Neural cell (in vitro differentiated cells): Measurements from ENCODE around the gene AOAH. TPM values are rescaled to one million over a fixed set of nuclear protein-coding genes. Genes with fewer than 3 reads are reported as not detected.

Source experiments
- H2AFZ ChIP-seq: fragments of 200-600, 300-800 bp; sonication (generic), shearing (Covaris generic); 2 replicates; pipeline ENCODE4 v1.6.0; 2014; ENCODE audit warnings: low read depth, mild to moderate bottlenecking, antibody characterized with exemption, low read length, moderate library complexity
- H3F3A ChIP-seq: fragments of 200-600 bp; shearing (Covaris generic); 2 replicates; pipeline ENCODE4 v1.6.1; 2016; ENCODE audit warnings: mild to moderate bottlenecking, moderate library complexity, mixed read lengths, antibody characterized with exemption, low read length; ENCODE audit not compliant: insufficient read depth, poor library complexity, severe bottlenecking
- H3K27ac ChIP-seq: fragments of 200-600, 300-800 bp; sonication (generic), shearing (Covaris generic); 2 replicates; pipeline ENCODE4 v1.5.1; 2014; ENCODE audit warnings: mild to moderate bottlenecking, low read length, moderate library complexity
- H3K27me3 ChIP-seq: fragments of 300-800, 200-600 bp; sonication (generic), shearing (Covaris generic); 2 replicates; pipeline ENCODE4 v1.6.0; 2014; ENCODE audit warnings: mild to moderate bottlenecking, low read depth, low read length, moderate library complexity; ENCODE audit not compliant: insufficient read depth
- H3K36me3 ChIP-seq: fragments of 300-800, 200-600 bp; sonication (generic), shearing (Covaris generic); 2 replicates; pipeline ENCODE4 v1.5.1; 2014; ENCODE audit warnings: mild to moderate bottlenecking, antibody characterized with exemption, low read length, moderate library complexity; ENCODE audit not compliant: insufficient read depth
- H3K4me2 ChIP-seq: fragments of 300-800, 200-600 bp; sonication (generic), shearing (Covaris generic); 2 replicates; pipeline ENCODE4 v1.6.0; 2014; ENCODE audit warnings: mild to moderate bottlenecking, low read length
- H3K4me3 ChIP-seq: fragments of 300-800, 200-600 bp; sonication (generic), shearing (Covaris generic); 2 replicates; pipeline ENCODE4 v1.5.1; 2014; ENCODE audit warnings: mild to moderate bottlenecking, low read length, moderate library complexity
- H3K79me2 ChIP-seq: fragments of 200-600 bp; shearing (Covaris generic); replicated peaks from 2 replicates; pipeline ENCODE4 v1.6.0; 2014; ENCODE audit warnings: mild to moderate bottlenecking, low read length, moderate library complexity; ENCODE audit not compliant: insufficient read depth
- H3K9ac ChIP-seq: fragments of 300-800, 200-600 bp; sonication (generic), shearing (Covaris generic); 2 replicates; pipeline ENCODE4 v1.6.1; 2016; ENCODE audit warnings: mild to moderate bottlenecking, low read length, mixed read lengths
- H3K9me2 ChIP-seq: fragments of 200-600 bp; shearing (Covaris generic); 2 replicates; pipeline ENCODE4 v1.6.1; 2016; ENCODE audit warnings: mild to moderate bottlenecking, low read length, mixed read lengths; ENCODE audit not compliant: insufficient read depth
- H3K9me3 ChIP-seq: fragments of 200-600, 300-800 bp; sonication (generic), shearing (Covaris generic); 2 replicates; pipeline ENCODE4 v1.6.1; 2016; ENCODE audit warnings: mild to moderate bottlenecking, mixed run types, low read length, moderate library complexity, mixed read lengths
- H4K20me1 ChIP-seq: fragments of 200-600 bp; shearing (Covaris generic); 2 replicates; pipeline ENCODE4 v1.6.1; 2016; ENCODE audit warnings: mild to moderate bottlenecking, mixed run types; ENCODE audit not compliant: insufficient read depth
- EP300 ChIP-seq: fragments of 450-650 bp; conservative IDR thresholded peaks from 2 replicates; pipeline ENCODE4 v1.6.1; 2014; ENCODE audit warnings: antibody characterized with exemption, mild to moderate bottlenecking, moderate library complexity; ENCODE audit not compliant: poor library complexity, severe bottlenecking
- EZH2 ChIP-seq: fragments of 200-600, 300-800 bp; shearing (Covaris generic), sonication (generic); IDR thresholded peaks from 2 replicates; pipeline ENCODE4 v1.6.1; 2014; ENCODE audit warnings: antibody characterized with exemption, low read length, borderline replicate concordance, mild to moderate bottlenecking; ENCODE audit not compliant: insufficient read depth, poor library complexity, severe bottlenecking
- MXI1 ChIP-seq: fragments of 450-650 bp; conservative IDR thresholded peaks from 2 replicates; pipeline ENCODE4 v1.6.1; 2014; ENCODE audit warnings: antibody characterized with exemption, mild to moderate bottlenecking; ENCODE audit not compliant: poor library complexity, severe bottlenecking
- POLR2AphosphoS5 ChIP-seq: IDR thresholded peaks from 2 replicates; pipeline ENCODE4 v1.6.1; 2012
- RAD21 ChIP-seq: fragments of 450-650 bp; conservative IDR thresholded peaks from 2 replicates; pipeline ENCODE4 v1.6.1; 2014; ENCODE audit warnings: antibody characterized with exemption, mild to moderate bottlenecking, moderate library complexity
- REST ChIP-seq: IDR thresholded peaks from 2 replicates; pipeline ENCODE4 v1.6.1; 2012; ENCODE audit warnings: borderline replicate concordance
- SMC3 ChIP-seq: fragments of 450-650 bp; conservative IDR thresholded peaks from 2 replicates; pipeline ENCODE4 v1.6.1; 2014; ENCODE audit warnings: antibody characterized with exemption, mild to moderate bottlenecking, moderate library complexity; ENCODE audit not compliant: poor library complexity
- TAF1 ChIP-seq: IDR thresholded peaks from 2 replicates; pipeline ENCODE4 v1.6.1; 2012; ENCODE audit warnings: low read depth
- polyA plus RNA-seq: library from polyadenylated mRNA; depleted of rRNA; stranded (reverse); fragments of >200 nt; gene quantifications from 2 replicates; pipeline ENCODE4 v1.2.3, GENCODE V29; 2014
- TF ChIP-seq, protein P1 (sequence below): fragments of 450-650 bp; IDR thresholded peaks from 2 replicates; pipeline ENCODE4 v1.5.1; 2014; ENCODE audit warnings: antibody characterized with exemption, mild to moderate bottlenecking, moderate library complexity; ENCODE audit not compliant: poor library complexity, severe bottlenecking

Gene AOAH
- polyA plus RNA-seq, 1 donor from 2014 or later = 4.3 TPM

DNA sequence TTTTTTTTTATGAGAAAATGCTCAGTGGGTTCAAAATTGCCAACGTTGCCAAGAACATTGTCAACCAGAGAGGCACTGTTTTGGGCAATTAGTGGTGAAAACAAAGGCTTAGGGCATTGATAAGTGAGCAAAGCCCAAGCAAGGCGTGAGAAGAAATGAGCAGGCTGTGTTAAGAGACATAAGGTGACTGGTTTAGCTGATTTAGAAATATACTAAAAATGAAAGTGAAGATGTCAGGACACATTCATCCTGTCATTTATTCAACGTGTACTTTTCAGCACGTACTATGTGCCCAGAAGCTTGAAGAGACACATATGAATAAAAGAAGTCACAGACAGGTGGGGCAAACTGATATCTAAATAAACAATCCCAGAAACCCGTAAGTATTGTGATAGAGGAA, 31.8 kb downstream of the AOAH start:
- Histone ChIP-seq H3F3A (no peaks in the 10 kb centered on the region), H3K27ac (no peak overlapping the region), H3K36me3 (no peaks in the 10 kb centered on the region), H3K4me2 (no peak overlapping the region), H2AFZ (no peak overlapping the region), H3K27me3 (no peaks in the 10 kb centered on the region), H3K9me3 (no peaks in the 10 kb centered on the region), H4K20me1 (no peaks in the 10 kb centered on the region), H3K79me2 (no peaks in the 10 kb centered on the region), H3K9me2 (no peaks in the 10 kb centered on the region), H3K9ac (no peak overlapping the region), H3K4me3 (no peak overlapping the region)
- TF ChIP-seq EP300 (no peak), EZH2 (no peak), REST (no peak), RAD21 (no peak), TAF1 (no peak), POLR2AphosphoS5 (no peak), MXI1 (no peak), SMC3 (no peak)
- TF ChIP-seq, protein P1, sequence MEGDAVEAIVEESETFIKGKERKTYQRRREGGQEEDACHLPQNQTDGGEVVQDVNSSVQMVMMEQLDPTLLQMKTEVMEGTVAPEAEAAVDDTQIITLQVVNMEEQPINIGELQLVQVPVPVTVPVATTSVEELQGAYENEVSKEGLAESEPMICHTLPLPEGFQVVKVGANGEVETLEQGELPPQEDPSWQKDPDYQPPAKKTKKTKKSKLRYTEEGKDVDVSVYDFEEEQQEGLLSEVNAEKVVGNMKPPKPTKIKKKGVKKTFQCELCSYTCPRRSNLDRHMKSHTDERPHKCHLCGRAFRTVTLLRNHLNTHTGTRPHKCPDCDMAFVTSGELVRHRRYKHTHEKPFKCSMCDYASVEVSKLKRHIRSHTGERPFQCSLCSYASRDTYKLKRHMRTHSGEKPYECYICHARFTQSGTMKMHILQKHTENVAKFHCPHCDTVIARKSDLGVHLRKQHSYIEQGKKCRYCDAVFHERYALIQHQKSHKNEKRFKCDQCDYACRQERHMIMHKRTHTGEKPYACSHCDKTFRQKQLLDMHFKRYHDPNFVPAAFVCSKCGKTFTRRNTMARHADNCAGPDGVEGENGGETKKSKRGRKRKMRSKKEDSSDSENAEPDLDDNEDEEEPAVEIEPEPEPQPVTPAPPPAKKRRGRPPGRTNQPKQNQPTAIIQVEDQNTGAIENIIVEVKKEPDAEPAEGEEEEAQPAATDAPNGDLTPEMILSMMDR = no peak

- no peak overlapping the region for H3K4me3 ChIP-seq
- H3K27ac ChIP-seq = no peak overlapping the region
- H3K27me3 ChIP-seq = no peaks in the 10 kb centered on the region
- no peak overlapping the region for H2AFZ ChIP-seq
- TF ChIP-seq TAF1 (no peak), REST (no peak), POLR2AphosphoS5 (no peak), SMC3 (no peak), EZH2 (no peak), RAD21 (no peak), MXI1 (no peak), EP300 (no peak)
- TF ChIP-seq, protein P1 = no peak
- H3K9me2 ChIP-seq = no peaks in the 10 kb centered on the region
- H3F3A ChIP-seq = no peaks in the 10 kb centered on the region
- H3K4me2 ChIP-seq = no peak overlapping the region
- no peaks in the 10 kb centered on the region for H3K79me2 ChIP-seq
- no peak overlapping the region for H3K9ac ChIP-seq
- H4K20me1 ChIP-seq = no peaks in the 10 kb centered on the region
- no peaks in the 10 kb centered on the region for H3K36me3 ChIP-seq
- no peaks in the 10 kb centered on the region for H3K9me3 ChIP-seq
Observed at GRCh38 chr7:36691983-36692382, 32.3 kb downstream of the AOAH start.
